Measurements from ENCODE around the gene GNB1. TPM values are rescaled to one million over a fixed set of nuclear protein-coding genes. Genes with fewer than 3 reads are reported as not detected.

GNB1 gene
- total RNA-seq, 2 donors from 2014 or later = 69.9 to 91.6 TPM

DNA sequence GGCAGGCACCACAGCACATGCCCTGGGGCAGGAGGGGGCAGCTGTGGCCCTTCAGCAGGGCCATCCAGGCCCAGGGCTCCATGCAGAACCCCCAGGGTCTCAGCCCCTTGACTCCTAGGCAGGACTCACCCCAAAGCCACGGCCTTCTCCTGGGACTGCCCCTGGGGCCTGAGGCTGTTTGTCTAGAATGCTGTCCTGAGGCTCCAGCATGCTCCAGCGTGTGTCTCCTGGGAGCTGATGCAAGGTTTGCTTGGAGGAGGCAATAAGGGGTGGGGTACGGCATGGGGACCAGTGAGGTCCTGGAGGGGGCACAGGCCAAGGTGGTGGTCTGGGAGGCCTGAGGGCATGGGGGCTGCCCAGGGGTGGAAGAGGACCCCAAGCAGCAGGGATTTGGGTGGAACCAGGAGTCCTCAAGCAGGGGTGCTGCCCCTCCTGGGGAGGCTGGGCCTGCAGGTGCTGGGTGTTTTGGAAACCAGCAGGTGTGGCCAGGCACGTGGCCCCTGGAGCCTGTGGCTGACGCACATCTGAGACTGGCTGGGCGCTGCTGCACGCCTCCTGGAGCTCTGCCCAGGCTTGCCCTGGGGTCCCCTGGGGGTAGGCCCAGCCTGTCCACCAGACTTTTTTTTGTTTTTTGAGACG lies 16.3 kb upstream of the GNB1 start:
- peaks cover 0 to 31% of the 10 kb centered on the region in 2 donors for H3K4me1 ChIP-seq
- H3K9me3 ChIP-seq = no peaks in the 10 kb centered on the region
- no peak overlapping the region for H3K27ac ChIP-seq
- TF ChIP-seq, protein P1, sequence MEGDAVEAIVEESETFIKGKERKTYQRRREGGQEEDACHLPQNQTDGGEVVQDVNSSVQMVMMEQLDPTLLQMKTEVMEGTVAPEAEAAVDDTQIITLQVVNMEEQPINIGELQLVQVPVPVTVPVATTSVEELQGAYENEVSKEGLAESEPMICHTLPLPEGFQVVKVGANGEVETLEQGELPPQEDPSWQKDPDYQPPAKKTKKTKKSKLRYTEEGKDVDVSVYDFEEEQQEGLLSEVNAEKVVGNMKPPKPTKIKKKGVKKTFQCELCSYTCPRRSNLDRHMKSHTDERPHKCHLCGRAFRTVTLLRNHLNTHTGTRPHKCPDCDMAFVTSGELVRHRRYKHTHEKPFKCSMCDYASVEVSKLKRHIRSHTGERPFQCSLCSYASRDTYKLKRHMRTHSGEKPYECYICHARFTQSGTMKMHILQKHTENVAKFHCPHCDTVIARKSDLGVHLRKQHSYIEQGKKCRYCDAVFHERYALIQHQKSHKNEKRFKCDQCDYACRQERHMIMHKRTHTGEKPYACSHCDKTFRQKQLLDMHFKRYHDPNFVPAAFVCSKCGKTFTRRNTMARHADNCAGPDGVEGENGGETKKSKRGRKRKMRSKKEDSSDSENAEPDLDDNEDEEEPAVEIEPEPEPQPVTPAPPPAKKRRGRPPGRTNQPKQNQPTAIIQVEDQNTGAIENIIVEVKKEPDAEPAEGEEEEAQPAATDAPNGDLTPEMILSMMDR (IDR thresholded peaks at IDR 0.05) = no peak
- no peaks in the 10 kb centered on the region for H3K27me3 ChIP-seq
- no peak for DNase-seq (ENCODE audit: low spot score)
- no peaks in the 10 kb centered on the region for H3K36me3 ChIP-seq
- no peak overlapping the region for H3K4me3 ChIP-seq

GRCh38 chr1:1906185-1907097 lies 15.6 kb upstream of the GNB1 start:
- Histone ChIP-seq H3K36me3 (no peaks in the 10 kb centered on the region), H3K4me3 (no peak overlapping the region), H3K4me1 (peaks cover 0 to 31% of the 10 kb centered on the region in 2 donors), H3K27me3 (no peaks in the 10 kb centered on the region), H3K9me3 (no peaks in the 10 kb centered on the region), H3K27ac (peak overlapping the region in 1 of 2 donors; percentile 49)
- TF ChIP-seq, protein P1 (IDR thresholded peaks at IDR 0.05) = peak; percentile 85 to 96
- peak; percentile 90 for DNase-seq (ENCODE audit: low spot score)

GRCh38 chr1:1903224-1903623 lies 12.3 kb upstream of the GNB1 start:
- Histone ChIP-seq H3K9me3 (no peaks in the 10 kb centered on the region), H3K27me3 (no peaks in the 10 kb centered on the region), H3K4me1 (peaks cover 0 to 23% of the 10 kb centered on the region in 2 donors), H3K36me3 (no peaks in the 10 kb centered on the region), H3K27ac (no peak overlapping the region), H3K4me3 (no peak overlapping the region)
- DNase-seq (ENCODE audit: low spot score) = no peak
- TF ChIP-seq, protein P1 (IDR thresholded peaks at IDR 0.05) = no peak

DNA sequence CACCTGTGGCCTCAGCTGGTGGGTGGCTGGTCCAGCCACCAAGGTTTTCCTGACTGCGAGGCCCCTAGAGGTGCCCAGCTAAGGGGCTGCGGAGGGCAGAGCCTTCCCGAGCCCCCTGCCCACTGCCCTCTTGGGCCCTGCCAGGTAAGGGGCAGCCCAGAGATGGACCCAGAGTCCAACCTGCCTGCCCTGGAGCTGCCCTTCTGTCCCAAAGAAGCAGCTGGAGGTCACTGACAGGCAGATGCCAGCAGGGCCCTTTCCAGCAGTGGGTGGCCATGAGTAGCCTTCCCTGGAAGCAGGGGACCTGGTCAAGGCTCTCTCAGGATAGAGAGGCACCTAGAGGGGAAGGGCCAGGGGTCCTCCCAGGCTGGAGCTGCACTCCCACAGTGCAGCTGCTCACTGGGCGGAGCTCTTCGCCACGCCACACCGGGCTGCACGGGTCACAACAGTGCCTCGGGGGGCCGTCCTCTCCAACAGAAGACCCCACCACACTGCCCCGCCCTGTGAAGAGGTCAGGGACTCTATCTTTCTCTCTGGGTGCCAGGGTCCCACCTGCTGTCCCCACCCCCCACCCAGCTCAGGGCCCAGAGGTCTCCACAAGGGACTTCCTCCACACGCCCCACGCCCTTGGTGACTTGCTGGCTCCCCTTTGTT lies 10.9 kb upstream of the GNB1 start:
- TF ChIP-seq, protein P1 (IDR thresholded peaks at IDR 0.05) = no peak
- no peak overlapping the region for H3K4me3 ChIP-seq
- H3K4me1 ChIP-seq = peaks cover 0 to 10% of the 10 kb centered on the region in 2 donors
- H3K27ac ChIP-seq = no peak overlapping the region
- H3K36me3 ChIP-seq = no peaks in the 10 kb centered on the region
- H3K27me3 ChIP-seq = no peaks in the 10 kb centered on the region
- no peaks in the 10 kb centered on the region for H3K9me3 ChIP-seq
- DNase-seq (ENCODE audit: low spot score) = no peak

DNA sequence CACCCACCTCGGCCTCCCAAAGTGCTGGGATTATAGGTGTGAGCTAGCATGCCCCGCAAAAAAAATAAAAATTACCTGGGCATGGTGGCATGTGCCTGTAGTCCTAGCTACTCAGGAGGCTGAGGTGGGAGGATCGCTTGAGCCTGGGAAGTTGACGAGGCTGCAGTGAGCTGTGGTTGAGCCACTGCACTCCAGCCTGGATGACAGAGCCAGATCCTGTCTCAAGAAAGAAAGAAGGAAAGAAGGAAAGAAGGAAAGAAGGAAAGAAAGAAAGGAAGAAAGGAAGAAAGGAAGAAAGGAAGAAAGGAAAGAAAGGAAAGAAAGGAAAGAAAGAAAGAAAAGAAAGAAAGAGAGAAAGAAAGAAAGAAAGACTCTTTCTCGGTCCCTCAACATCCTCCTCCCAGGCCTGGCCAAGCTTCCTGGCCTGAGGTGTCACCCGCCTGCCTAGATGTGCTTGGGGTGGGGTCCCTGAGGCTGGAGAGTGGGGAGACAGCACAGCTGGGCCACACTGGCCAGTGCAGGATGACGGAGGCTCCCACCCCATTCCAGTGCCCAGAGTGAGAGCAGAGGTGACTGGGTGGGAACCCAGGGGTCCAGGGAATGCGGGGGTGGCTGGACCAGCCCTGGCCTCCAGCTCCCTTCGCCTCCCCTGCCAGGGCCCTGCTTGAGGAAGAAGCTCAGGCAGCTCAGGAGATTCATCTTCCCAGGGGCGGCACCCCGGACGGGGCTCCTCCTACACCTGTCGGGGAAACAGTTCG lies 10.2 kb upstream of the GNB1 start:
- H3K27ac ChIP-seq = no peak overlapping the region
- H3K36me3 ChIP-seq = no peaks in the 10 kb centered on the region
- TF ChIP-seq, protein P1 (IDR thresholded peaks at IDR 0.05) = no peak
- no peaks in the 10 kb centered on the region for H3K9me3 ChIP-seq
- no peaks in the 10 kb centered on the region for H3K27me3 ChIP-seq
- DNase-seq (ENCODE audit: low spot score) = no peak
- H3K4me3 ChIP-seq = no peak overlapping the region
- peaks cover 0 to 5% of the 10 kb centered on the region in 2 donors for H3K4me1 ChIP-seq
